A673 (cell line): ENCODE data around the gene SLCO3A1. TPM values are rescaled to one million over a fixed set of nuclear protein-coding genes. Genes with fewer than 3 reads are reported as not detected.

Experiments used
- BruUV-seq: library from RNA; stranded (reverse); fragments of 400-500 nt; replicated peaks from 2 replicates; lab custom pipeline; 2021; lab: Mats Ljungman, UMichigan
- CTCF ChIA-PET: fragments of 300-600 bp; sonication (Branson Sonifier 250); formaldehyde crosslinking; loops from one replicate; lab custom pipeline; 2022; ENCODE audit warnings: antibody characterized with exemption; lab: Charles Lee
- POLR2A ChIA-PET: fragments of 300-600 bp; sonication (Branson Sonifier 250); formaldehyde crosslinking; loops from one replicate; lab custom pipeline; 2022; ENCODE audit warnings: antibody characterized with exemption; ENCODE audit not compliant: low non-redundant PET; lab: Charles Lee
- DNase-seq: peaks from one replicate; pipeline ENCODE4 v3.0.0-alpha.2; 2015; ENCODE audit warnings: low spot score
- H3K27ac ChIP-seq: fragments of 200-600 bp; sonication (generic); 2 replicates; pipeline ENCODE4 v1.5.1; 2016; ENCODE audit warnings: mixed run types, low read depth, mild to moderate bottlenecking, mixed read lengths, antibody characterized with exemption, low read length; ENCODE audit not compliant: poor library complexity, severe bottlenecking
- H3K27me3 ChIP-seq: fragments of 200-600 bp; sonication (generic); replicated peaks from 2 replicates; pipeline ENCODE4 v1.6.1; 2017; ENCODE audit warnings: mixed run types, low read depth, mild to moderate bottlenecking, mixed read lengths, antibody characterized with exemption, low read length; ENCODE audit not compliant: insufficient read depth, poor library complexity
- H3K36me3 ChIP-seq: fragments of 200-600 bp; sonication (generic); 2 replicates; pipeline ENCODE4 v1.6.1; 2016; ENCODE audit warnings: mixed run types, mild to moderate bottlenecking, mixed read lengths, antibody characterized with exemption, low read length; ENCODE audit not compliant: insufficient read depth, poor library complexity, severe bottlenecking
- H3K4me1 ChIP-seq: fragments of 200-600 bp; sonication (generic); 2 replicates; pipeline ENCODE4 v1.6.1; 2017; ENCODE audit warnings: mixed run types, mild to moderate bottlenecking, mixed read lengths, antibody characterized with exemption, low read length; ENCODE audit not compliant: insufficient read depth, poor library complexity, severe bottlenecking
- H3K4me3 ChIP-seq: fragments of 200-600 bp; sonication (generic); 2 replicates; pipeline ENCODE4 v1.5.1; 2016; ENCODE audit warnings: low read depth, mixed run types, mild to moderate bottlenecking, mixed read lengths, low read length; ENCODE audit not compliant: poor library complexity, severe bottlenecking
- H3K9me3 ChIP-seq: fragments of 200-600 bp; sonication (generic); 2 replicates; pipeline ENCODE4 v1.6.1; 2016; ENCODE audit warnings: mixed run types, low read depth, mild to moderate bottlenecking, mixed read lengths, antibody characterized with exemption, low read length; ENCODE audit not compliant: poor library complexity, severe bottlenecking
- EZH2 ChIP-seq: fragments of 200-600 bp; sonication (generic); IDR thresholded peaks from 2 replicates; pipeline ENCODE4 v1.6.1; 2017; ENCODE audit warnings: borderline replicate concordance, low read depth, mild to moderate bottlenecking, mixed read lengths, antibody characterized with exemption, low read length; ENCODE audit not compliant: poor library complexity, severe bottlenecking
- intact Hi-C: fragments of 100-400 bp; cut with micrococcal nuclease; formaldehyde crosslinking; loops from one replicate; pipeline ENCODE4 v1.10.0; 2022; ENCODE audit not compliant: unreplicated experiment
- total RNA-seq: library from RNA; stranded (reverse); gene quantifications from 2 replicates; pipeline ENCODE4 v1.2.3, GENCODE V29; 2021
- TF ChIP-seq, protein P1 (sequence below): fragments of 300-800, 200-600 bp; sonication (generic); conservative IDR thresholded peaks from 2 replicates; pipeline ENCODE4 v1.5.1; 2017; ENCODE audit warnings: low read depth, mild to moderate bottlenecking, antibody characterized with exemption, low read length, moderate library complexity, mixed read lengths

Gene SLCO3A1
- total RNA-seq, 1 experiment from 2014 or later = 16.6 TPM

DNA sequence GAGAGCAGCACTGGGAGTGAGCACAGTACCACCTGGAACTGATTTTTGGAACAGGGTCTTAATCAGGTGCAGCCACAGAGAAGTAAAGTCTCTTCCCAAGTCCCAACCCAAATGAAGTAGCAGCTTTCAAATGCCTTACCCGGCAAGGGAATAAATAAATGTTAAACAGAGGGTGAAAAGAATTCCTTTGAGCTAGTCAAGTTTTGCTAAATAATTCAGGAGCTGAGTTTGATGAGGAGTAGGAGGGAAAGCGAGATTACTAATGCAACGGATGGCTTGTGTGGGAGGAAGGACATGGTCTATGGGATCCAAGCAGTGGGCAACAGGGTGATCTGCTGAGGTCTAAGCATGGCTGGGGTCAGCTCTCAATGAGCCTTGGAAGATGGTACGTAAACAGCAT is 335.7 kb downstream of the SLCO3A1 start:
- no peak for TF ChIP-seq EZH2
- TF ChIP-seq, protein P1, sequence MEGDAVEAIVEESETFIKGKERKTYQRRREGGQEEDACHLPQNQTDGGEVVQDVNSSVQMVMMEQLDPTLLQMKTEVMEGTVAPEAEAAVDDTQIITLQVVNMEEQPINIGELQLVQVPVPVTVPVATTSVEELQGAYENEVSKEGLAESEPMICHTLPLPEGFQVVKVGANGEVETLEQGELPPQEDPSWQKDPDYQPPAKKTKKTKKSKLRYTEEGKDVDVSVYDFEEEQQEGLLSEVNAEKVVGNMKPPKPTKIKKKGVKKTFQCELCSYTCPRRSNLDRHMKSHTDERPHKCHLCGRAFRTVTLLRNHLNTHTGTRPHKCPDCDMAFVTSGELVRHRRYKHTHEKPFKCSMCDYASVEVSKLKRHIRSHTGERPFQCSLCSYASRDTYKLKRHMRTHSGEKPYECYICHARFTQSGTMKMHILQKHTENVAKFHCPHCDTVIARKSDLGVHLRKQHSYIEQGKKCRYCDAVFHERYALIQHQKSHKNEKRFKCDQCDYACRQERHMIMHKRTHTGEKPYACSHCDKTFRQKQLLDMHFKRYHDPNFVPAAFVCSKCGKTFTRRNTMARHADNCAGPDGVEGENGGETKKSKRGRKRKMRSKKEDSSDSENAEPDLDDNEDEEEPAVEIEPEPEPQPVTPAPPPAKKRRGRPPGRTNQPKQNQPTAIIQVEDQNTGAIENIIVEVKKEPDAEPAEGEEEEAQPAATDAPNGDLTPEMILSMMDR = no peak
- intact Hi-C loops = no loop called here
- no peak for DNase-seq
- Histone ChIP-seq H3K4me3 (no peak overlapping the region), H3K27ac (no peak overlapping the region), H3K9me3 (no peaks in the 10 kb centered on the region), H3K36me3 (no peaks in the 10 kb centered on the region), H3K27me3 (no peaks in the 10 kb centered on the region), H3K4me1 (no peaks in the 10 kb centered on the region)
- ChIA-PET POLR2A (no interaction called here), CTCF (no interaction called here)
- BruUV-seq = no TSS peak

DNA sequence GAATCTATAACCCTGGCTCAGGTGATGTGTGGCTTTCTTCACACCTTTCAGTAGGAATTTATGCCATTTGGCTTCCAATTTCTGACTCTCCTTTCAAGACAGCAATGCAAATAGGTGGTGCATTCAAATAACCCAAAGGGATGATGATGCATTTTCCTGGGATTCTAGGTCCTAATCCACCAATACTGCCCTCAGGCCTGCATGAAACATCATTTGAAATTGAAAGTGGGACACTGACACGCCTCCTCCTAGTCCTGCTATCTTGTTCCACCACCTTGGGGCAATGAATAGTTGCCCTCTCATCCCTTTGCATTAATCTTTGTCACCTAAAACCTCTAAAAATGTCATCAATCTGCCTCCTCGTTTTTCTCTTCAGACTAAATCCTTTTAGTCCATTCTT is 341.7 kb downstream of the SLCO3A1 start:
- DNase-seq = no peak
- H3K27ac ChIP-seq = no peak overlapping the region
- no peaks in the 10 kb centered on the region for H3K36me3 ChIP-seq
- no TSS peak for BruUV-seq
- H3K4me3 ChIP-seq = no peak overlapping the region
- no peaks in the 10 kb centered on the region for H3K27me3 ChIP-seq
- POLR2A ChIA-PET = no interaction called here
- peaks cover 5% of the 10 kb centered on the region for H3K4me1 ChIP-seq
- intact Hi-C loops = no loop called here
- CTCF ChIA-PET = no interaction called here
- TF ChIP-seq, protein P1 = no peak
- H3K9me3 ChIP-seq = no peaks in the 10 kb centered on the region

DNA sequence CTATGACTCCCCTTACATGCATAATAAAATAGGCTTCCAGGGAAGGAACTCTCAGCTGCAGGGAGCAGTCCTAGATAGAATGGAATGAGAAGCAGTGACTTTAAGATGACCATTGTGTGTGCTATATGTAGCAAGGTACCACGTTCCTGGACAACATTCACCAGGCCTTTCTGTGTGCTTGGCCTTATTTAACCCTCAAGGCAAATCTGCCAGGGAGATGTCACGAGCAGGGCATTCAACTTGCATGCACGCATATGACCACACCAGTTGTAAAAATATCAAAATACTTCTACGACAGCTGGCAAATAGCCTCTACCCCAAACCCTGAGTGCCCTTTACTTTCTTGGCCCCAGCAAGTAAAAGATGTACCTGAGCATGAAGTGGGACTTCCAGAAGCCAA is 342.8 kb downstream of the SLCO3A1 start:
- TF ChIP-seq EZH2 = no peak
- TF ChIP-seq, protein P1 = no peak
- no TSS peak for BruUV-seq
- no peak overlapping the region for H3K4me3 ChIP-seq
- no peaks in the 10 kb centered on the region for H3K27me3 ChIP-seq
- H3K9me3 ChIP-seq = no peaks in the 10 kb centered on the region
- ChIA-PET CTCF (no interaction called here), POLR2A (no interaction called here)
- intact Hi-C loops = no loop called here
- H3K27ac ChIP-seq = no peak overlapping the region
- H3K36me3 ChIP-seq = no peaks in the 10 kb centered on the region
- no peak for DNase-seq
- peaks cover 5% of the 10 kb centered on the region for H3K4me1 ChIP-seq
